H1 (cell line): ENCODE data around the gene MFAP3L.

ENCODE experiments used
- ATF2 ChIP-seq: IDR thresholded peaks from 2 replicates; pipeline ENCODE4 v1.6.1; 2012; ENCODE audit warnings: low read length, inconsistent platforms
- CTCF ChIP-seq, 3 experiments: IDR thresholded peaks; 1 replicate in 2 of 3; 2 replicates in 1 of 3; pipeline versions ENCODE4 v1.5.1 to v1.6.1; 2011; ENCODE audit warnings: low read length in 3 of 3, mild to moderate bottlenecking in 3 of 3, inconsistent platforms in 2 of 3, low read depth in 1 of 3, moderate library complexity in 1 of 3; ENCODE audit not compliant: insufficient read depth in 1 of 3; ENCODE audit errors: control extremely low read depth in 1 of 3
- EZH2 ChIP-seq: fragments of 200-600 bp; sonication (generic); IDR thresholded peaks from 2 replicates; pipeline ENCODE4 v1.7.1; 2012; ENCODE audit warnings: low read depth, mild to moderate bottlenecking, moderate library complexity, low read length, inconsistent platforms; ENCODE audit not compliant: severe bottlenecking
- RAD21 ChIP-seq, 2 experiments: IDR thresholded peaks in 1 of 2; conservative IDR thresholded peaks in 1 of 2; 2 replicates each; pipeline ENCODE4 v1.6.1; 2011; ENCODE audit warnings: low read depth in 2 of 2, low read length in 2 of 2, improper control_type of control experiment in 1 of 2, inconsistent platforms in 1 of 2, mild to moderate bottlenecking in 1 of 2, moderate library complexity in 1 of 2
- SIN3A ChIP-seq, 2 experiments: IDR thresholded peaks in 1 of 2; conservative IDR thresholded peaks in 1 of 2; 2 replicates each; pipeline ENCODE4 v1.6.1; 2011 to 2012; ENCODE audit warnings: low read length in 2 of 2, improper control_type of control experiment in 1 of 2, low read depth in 1 of 2, mild to moderate bottlenecking in 1 of 2

GRCh38 chr4:170068438-170069128 lies 42.4 kb upstream of the MFAP3L start:
- TF ChIP-seq EZH2 (no peak), ATF2 (no peak), RAD21 (IDR thresholded peaks at IDR 0.05 in 1 of 2, conservative IDR thresholded peaks at IDR 0.05 in 1 of 2; ENCODE audit: low read depth in 2 of 2, low read length in 2 of 2) (no peak), CTCF (IDR thresholded peaks at IDR 0.05; ENCODE audit: control extremely low read depth in 1 of 3, insufficient read depth in 1 of 3, low read depth in 1 of 3, low read length in 3 of 3) (no peak), SIN3A (conservative IDR thresholded peaks at IDR 0.05 in 1 of 2, IDR thresholded peaks at IDR 0.05 in 1 of 2; ENCODE audit: low read depth in 1 of 2, low read length in 2 of 2) (no peak)
